Subcutaneous adipose tissue (tissue), 4 donors: ENCODE data around the gene TRIP13. TPM values are rescaled to one million over a fixed set of nuclear protein-coding genes. Genes with fewer than 3 reads are reported as not detected.

Experiments
- CTCF ChIP-seq: fragments of 450-650 bp; IDR thresholded peaks from one replicate; pipeline ENCODE4 v1.5.1; 2016; ENCODE audit warnings: low read depth, mild to moderate bottlenecking, control low read depth, antibody characterized with exemption, moderate library complexity
- total RNA-seq, 4 donors: library from RNA; depleted of rRNA; stranded (reverse); fragments of >200 nt; gene quantifications; one replicate each; pipeline ENCODE4 v1.1.0, GENCODE V29; 2016

Gene TRIP13
- total RNA-seq, 4 donors from 2014 or later, result 0.75 to 2.4 (median 1.5) TPM; not detected in 1

- TF ChIP-seq CTCF, result no peak
Observed at GRCh38 chr5:916441-917293, 24.0 kb downstream of the TRIP13 start.

- TF ChIP-seq CTCF, result no peak
Observed at GRCh38 chr5:919356-920000, 26.8 kb downstream of the TRIP13 start.

DNA sequence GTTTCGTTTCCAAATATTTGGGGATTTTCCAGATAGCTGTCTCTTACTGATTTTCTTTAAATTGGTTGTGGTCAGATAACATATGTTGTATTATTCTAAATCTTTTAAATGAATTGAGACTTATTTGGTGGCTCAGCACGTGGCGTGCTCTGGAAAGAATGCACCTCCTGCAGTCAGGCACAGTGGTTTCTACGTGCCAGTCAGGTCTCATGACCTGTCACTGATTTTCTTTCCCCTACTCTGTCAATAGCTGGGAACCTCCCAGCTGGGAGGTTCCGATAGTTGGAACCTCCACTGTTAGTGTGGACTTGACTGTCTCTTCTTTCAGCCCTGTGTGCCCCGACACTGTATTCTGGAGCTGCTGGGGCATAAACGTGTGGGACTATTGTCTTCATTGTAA lies 27.6 kb downstream of the TRIP13 start:
- TF ChIP-seq CTCF, result no peak

DNA sequence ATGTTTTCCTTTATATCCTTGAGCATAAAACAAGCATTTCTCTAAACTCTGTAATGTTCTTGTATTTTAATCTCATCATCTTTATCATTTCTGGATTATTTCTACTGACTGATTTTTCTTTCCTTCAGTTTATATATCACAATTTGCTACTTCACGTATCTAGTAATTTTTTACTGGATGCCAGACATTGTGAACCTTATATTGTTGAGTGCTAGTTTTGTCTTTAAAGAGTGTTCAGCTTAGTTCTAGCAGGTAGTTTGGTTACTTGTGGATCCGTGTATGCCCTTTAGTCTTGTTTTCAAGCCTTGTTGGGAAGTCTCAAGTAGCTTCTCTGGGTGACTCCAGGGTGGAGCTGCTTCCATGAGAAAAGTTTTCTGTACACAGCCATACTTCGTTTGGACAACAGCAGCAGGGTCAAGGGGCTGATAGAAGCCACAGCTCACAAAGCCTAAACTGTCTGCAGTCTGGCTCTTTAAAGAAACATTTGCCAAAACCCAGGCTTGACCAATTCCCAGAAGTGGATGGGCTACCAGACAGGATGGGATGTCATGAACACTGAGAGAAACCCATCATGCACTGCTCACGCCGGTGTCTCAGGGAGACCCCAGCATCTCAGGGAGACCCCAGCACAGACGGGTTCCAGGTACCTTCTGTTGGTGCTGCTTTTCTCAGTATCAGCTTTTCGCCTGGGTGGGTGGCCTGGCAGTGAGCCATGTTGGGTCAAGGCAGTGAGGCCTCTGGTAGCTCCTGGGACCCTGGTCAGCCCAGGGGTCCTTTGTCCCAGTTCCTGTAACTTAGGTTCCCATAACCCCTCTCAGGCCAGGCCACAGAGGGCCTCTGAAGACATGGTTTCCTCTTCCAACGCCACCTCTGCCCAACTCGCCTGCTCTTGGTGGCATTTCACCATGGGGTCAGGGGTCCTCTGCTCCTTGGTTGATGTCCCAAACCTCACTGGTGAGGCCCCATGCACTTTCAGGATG lies 29.1 kb downstream of the TRIP13 start:
- no peak for TF ChIP-seq CTCF

DNA sequence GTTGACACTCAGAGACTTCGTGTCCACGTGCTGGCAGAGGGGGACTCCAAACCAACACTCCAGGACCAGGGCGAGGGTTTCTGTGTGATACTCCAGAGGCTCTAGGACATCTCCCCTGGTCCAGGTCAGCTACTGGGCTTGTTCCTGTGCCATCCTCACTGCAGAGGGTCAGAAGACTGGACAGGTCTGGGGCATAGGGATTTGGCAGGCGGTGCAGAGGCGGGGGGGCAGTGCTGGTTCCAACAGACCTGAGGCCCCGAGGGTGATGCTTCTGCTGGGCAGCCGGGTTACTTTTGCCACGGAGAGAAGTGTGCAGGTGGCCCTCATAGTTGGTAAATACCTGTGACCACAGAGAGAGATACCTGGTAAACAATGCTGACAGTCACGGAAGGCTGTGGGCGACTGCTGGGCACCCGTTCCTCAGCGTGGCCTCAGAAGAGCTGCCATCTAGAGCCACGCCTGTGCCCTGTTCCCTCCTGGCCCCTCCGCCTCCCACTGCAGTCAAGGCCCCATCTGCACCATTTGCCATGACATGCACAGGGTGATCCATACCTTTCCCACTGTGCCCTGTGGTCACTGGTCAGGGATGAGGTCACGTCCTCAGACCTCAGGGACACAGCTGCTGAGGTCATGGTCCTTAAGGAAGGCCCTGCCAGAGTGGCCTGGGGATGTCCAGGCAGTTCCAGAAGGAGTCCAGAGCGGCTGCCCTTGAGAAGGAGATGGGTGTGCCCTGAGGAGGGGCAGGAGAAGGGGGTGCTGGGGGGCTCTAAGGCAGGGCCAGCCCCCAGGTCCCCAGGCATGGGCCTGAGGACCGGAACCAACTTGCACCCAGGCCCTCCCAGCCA lies 30.0 kb downstream of the TRIP13 start:
- TF ChIP-seq CTCF, result no peak

DNA sequence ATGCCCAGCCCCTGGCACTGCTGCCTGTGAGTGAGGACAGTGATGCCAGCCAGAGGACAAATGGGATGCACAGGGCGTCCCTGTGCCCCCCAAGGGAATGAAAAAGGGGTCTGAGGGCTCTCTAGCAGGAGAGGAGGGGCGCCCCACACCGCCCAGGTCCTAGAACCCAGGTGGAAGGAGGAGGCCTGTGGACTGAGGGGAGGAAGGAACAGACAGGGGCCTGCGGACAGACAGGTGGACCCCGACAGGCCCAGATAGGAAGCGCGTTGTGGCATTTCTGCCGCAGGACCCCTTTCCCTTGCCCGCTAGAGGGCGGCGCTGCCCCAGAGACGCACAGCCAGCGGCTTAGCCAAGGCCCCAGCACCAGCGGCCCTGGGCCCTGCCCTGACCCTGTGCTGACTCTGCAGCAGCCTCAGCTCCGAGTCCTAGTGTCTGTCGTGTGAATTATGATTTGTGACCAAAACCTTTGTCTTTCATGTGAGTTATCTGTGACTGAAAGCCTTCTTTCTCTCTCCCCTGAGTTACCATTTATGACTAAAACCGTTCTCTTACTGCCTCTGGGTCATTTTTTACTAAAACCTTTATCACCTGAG lies 30.7 kb downstream of the TRIP13 start:
- no peak for TF ChIP-seq CTCF
